WTC11 (cell line): ENCODE results near the gene AZIN2.

ENCODE experiments used
- ATF6 ChIP-seq: sonication (generic); formaldehyde crosslinking; IDR thresholded peaks from 2 replicates; pipeline ENCODE4 v1.8.1; 2023; ENCODE audit warnings: mild to moderate bottlenecking, missing genetic modification reagents
- CREB1 ChIP-seq: sonication (generic); formaldehyde crosslinking; IDR thresholded peaks from 2 replicates; pipeline ENCODE4 v1.8.0; 2023; ENCODE audit warnings: mild to moderate bottlenecking, missing genetic modification reagents
- CREM ChIP-seq: sonication (generic); formaldehyde crosslinking; IDR thresholded peaks from 2 replicates; pipeline ENCODE4 v1.8.1; 2022; ENCODE audit warnings: mild to moderate bottlenecking, missing genetic modification reagents, moderate library complexity
- CTCF ChIP-seq: fragments of 200-600 bp; IDR thresholded peaks from 2 replicates; pipeline ENCODE4 v1.8.0; 2022; ENCODE audit warnings: antibody characterized with exemption
- E2F4 ChIP-seq: sonication (generic); formaldehyde crosslinking; IDR thresholded peaks from 2 replicates; pipeline ENCODE4 v1.8.1; 2022; ENCODE audit warnings: low read depth, mild to moderate bottlenecking, moderate library complexity, missing genetic modification reagents, borderline replicate concordance
- JUN ChIP-seq: sonication (generic); formaldehyde crosslinking; IDR thresholded peaks from 2 replicates; pipeline ENCODE4 v1.8.0; 2023; ENCODE audit warnings: mild to moderate bottlenecking, missing genetic modification reagents
- PRDM15 ChIP-seq: sonication (generic); formaldehyde crosslinking; IDR thresholded peaks from 2 replicates; pipeline ENCODE4 v1.8.0; 2022; ENCODE audit warnings: missing genetic modification reagents
- TEAD1 ChIP-seq: sonication (generic); formaldehyde crosslinking; IDR thresholded peaks from 2 replicates; pipeline ENCODE4 v1.8.0; 2022; ENCODE audit warnings: mild to moderate bottlenecking, missing genetic modification reagents
- ZNF317 ChIP-seq: sonication (generic); formaldehyde crosslinking; IDR thresholded peaks from 2 replicates; pipeline ENCODE4 v1.8.1; 2023; ENCODE audit warnings: low read depth, mild to moderate bottlenecking, moderate library complexity, missing genetic modification reagents, borderline replicate concordance

GRCh38 chr1:33141216-33141615 lies 60.3 kb downstream of the AZIN2 start:
- TF ChIP-seq E2F4, result no peak
- no peak for TF ChIP-seq CTCF
- no peak for TF ChIP-seq TEAD1 (CRISPR knock-in tag)
- no peak for TF ChIP-seq JUN
- TF ChIP-seq ATF6 (CRISPR knock-in tag), result no peak
- TF ChIP-seq CREM (CRISPR knock-in tag), result no peak
- no peak for TF ChIP-seq PRDM15 (CRISPR knock-in tag)
- no peak for TF ChIP-seq CREB1 (CRISPR knock-in tag)
- TF ChIP-seq ZNF317 (CRISPR knock-in tag), result no peak
